ENCODE results near the gene GANC. TPM values are rescaled to one million over a fixed set of nuclear protein-coding genes. Genes with fewer than 3 reads are reported as not detected.

Gene GANC
- total RNA-seq, 1 experiment from 2014 or later = 12.6 TPM

GRCh38 chr15:42231088-42231487, 41.9 kb upstream of the GANC start:
- no peaks in the 10 kb centered on the region for H3K4me1 ChIP-seq
- BruUV-seq (replicated peaks) = no TSS peak
- Mint-ChIP-seq H3K4me1 (ENCODE audit: low read depth, unreplicated experiment) (no peaks in the 10 kb centered on the region), H3K27me3 (ENCODE audit: insufficient read depth, unreplicated experiment) (no peaks in the 10 kb centered on the region), H3K4me3 (ENCODE audit: unreplicated experiment) (no peak overlapping the region), H3K36me3 (ENCODE audit: insufficient read depth, unreplicated experiment) (peaks cover 30% of the 10 kb centered on the region), H3K9me3 (ENCODE audit: unreplicated experiment) (no peaks in the 10 kb centered on the region), H3K27ac (ENCODE audit: unreplicated experiment) (no peak overlapping the region)
- H3K36me3 ChIP-seq (ENCODE audit: control insufficient read depth, insufficient read depth, low read length) = peaks cover 1% of the 10 kb centered on the region; the same call in 1 of the 2 replicates
- H3K4me3 ChIP-seq (ENCODE audit: low read depth, low read length) = no peak overlapping the region
- no peak for DNase-seq
- TF ChIP-seq CTCF (IDR thresholded peaks at IDR 0.05; ENCODE audit: insufficient read depth in 1 of 2, low read depth in 1 of 2, low read length in 1 of 2, severe bottlenecking in 1 of 2, unreplicated experiment in 1 of 2) = no peak
- POLR2A ChIA-PET = no interaction called here
- intact Hi-C loops (cut with micrococcal nuclease; ENCODE audit: unreplicated experiment) = no loop called here
- no peaks in the 10 kb centered on the region for H3K9me3 ChIP-seq
- no peaks in the 10 kb centered on the region for H3K27me3 ChIP-seq (replicated peaks; ENCODE audit: control insufficient read depth, insufficient read depth, low read length)
- CTCF ChIA-PET = no interaction called here

GRCh38 chr15:42232606-42233005, 40.4 kb upstream of the GANC start:
- no TSS peak for BruUV-seq (replicated peaks)
- Mint-ChIP-seq H3K4me1 (ENCODE audit: low read depth, unreplicated experiment) (no peaks in the 10 kb centered on the region), H3K27me3 (ENCODE audit: insufficient read depth, unreplicated experiment) (no peaks in the 10 kb centered on the region), H3K27ac (ENCODE audit: unreplicated experiment) (no peak overlapping the region), H3K4me3 (ENCODE audit: unreplicated experiment) (no peak overlapping the region), H3K9me3 (ENCODE audit: unreplicated experiment) (no peaks in the 10 kb centered on the region), H3K36me3 (ENCODE audit: insufficient read depth, unreplicated experiment) (peaks cover 33% of the 10 kb centered on the region)
- no peaks in the 10 kb centered on the region for H3K27me3 ChIP-seq (replicated peaks; ENCODE audit: control insufficient read depth, insufficient read depth, low read length)
- H3K36me3 ChIP-seq (ENCODE audit: control insufficient read depth, insufficient read depth, low read length) = peaks cover 1% of the 10 kb centered on the region; the same call in 1 of the 2 replicates
- CTCF ChIA-PET = no interaction called here
- POLR2A ChIA-PET = no interaction called here
- no peak for TF ChIP-seq CTCF (IDR thresholded peaks at IDR 0.05; ENCODE audit: insufficient read depth in 1 of 2, low read depth in 1 of 2, low read length in 1 of 2, severe bottlenecking in 1 of 2, unreplicated experiment in 1 of 2)
- H3K4me1 ChIP-seq = no peaks in the 10 kb centered on the region
- H3K4me3 ChIP-seq (ENCODE audit: low read depth, low read length) = no peak overlapping the region
- no peak for DNase-seq
- no peaks in the 10 kb centered on the region for H3K9me3 ChIP-seq
- intact Hi-C loops (cut with micrococcal nuclease; ENCODE audit: unreplicated experiment) = no loop called here

- Mint-ChIP-seq H3K4me1 (ENCODE audit: low read depth, unreplicated experiment) (no peaks in the 10 kb centered on the region), H3K27ac (ENCODE audit: unreplicated experiment) (no peak overlapping the region), H3K9me3 (ENCODE audit: unreplicated experiment) (no peaks in the 10 kb centered on the region), H3K4me3 (ENCODE audit: unreplicated experiment) (no peak overlapping the region), H3K36me3 (ENCODE audit: insufficient read depth, unreplicated experiment) (peaks cover 33% of the 10 kb centered on the region), H3K27me3 (ENCODE audit: insufficient read depth, unreplicated experiment) (no peaks in the 10 kb centered on the region)
- no peak for DNase-seq
- Histone ChIP-seq H3K4me3 (ENCODE audit: low read depth, low read length) (no peak overlapping the region), H3K27me3 (replicated peaks; ENCODE audit: control insufficient read depth, insufficient read depth, low read length) (no peaks in the 10 kb centered on the region), H3K9me3 (no peaks in the 10 kb centered on the region), H3K36me3 (ENCODE audit: control insufficient read depth, insufficient read depth, low read length) (peaks cover 1% of the 10 kb centered on the region; the same call in 1 of the 2 replicates), H3K4me1 (no peaks in the 10 kb centered on the region)
- no peak for TF ChIP-seq CTCF (IDR thresholded peaks at IDR 0.05; ENCODE audit: insufficient read depth in 1 of 2, low read depth in 1 of 2, low read length in 1 of 2, severe bottlenecking in 1 of 2, unreplicated experiment in 1 of 2)
- CTCF ChIA-PET = no interaction called here
- POLR2A ChIA-PET = no interaction called here
- intact Hi-C loops (cut with micrococcal nuclease; ENCODE audit: unreplicated experiment) = no loop called here
- no TSS peak for BruUV-seq (replicated peaks)
Measured at GRCh38 chr15:42233107-42233506, 39.9 kb upstream of the GANC start.
